ENCODE measurements around the gene ITPKB. TPM values are rescaled to one million over a fixed set of nuclear protein-coding genes. Genes with fewer than 3 reads are reported as not detected.

Gene ITPKB
- total RNA-seq, 1 donor from 2014 or later, result 21.2 TPM

DNA sequence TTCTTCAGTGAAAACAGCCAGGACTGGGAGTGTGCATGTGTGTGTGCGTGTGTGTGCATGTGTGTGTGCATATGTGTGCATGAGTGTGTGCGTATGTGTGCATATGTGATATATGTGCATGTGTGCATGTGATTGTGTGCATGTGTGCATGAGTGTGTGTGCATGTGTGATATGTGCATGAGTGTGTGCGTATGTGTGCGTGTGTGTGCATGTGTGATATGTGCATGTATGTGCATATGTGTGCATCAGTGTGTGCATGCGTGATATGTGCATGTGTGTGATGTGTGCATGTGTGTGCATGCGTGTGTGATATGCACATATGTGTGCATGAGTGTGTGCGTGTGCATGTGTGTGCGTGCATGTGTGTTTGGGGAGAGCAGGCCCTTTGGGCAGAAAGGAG lies 89.8 kb downstream of the ITPKB start:
- TF ChIP-seq, protein P1, sequence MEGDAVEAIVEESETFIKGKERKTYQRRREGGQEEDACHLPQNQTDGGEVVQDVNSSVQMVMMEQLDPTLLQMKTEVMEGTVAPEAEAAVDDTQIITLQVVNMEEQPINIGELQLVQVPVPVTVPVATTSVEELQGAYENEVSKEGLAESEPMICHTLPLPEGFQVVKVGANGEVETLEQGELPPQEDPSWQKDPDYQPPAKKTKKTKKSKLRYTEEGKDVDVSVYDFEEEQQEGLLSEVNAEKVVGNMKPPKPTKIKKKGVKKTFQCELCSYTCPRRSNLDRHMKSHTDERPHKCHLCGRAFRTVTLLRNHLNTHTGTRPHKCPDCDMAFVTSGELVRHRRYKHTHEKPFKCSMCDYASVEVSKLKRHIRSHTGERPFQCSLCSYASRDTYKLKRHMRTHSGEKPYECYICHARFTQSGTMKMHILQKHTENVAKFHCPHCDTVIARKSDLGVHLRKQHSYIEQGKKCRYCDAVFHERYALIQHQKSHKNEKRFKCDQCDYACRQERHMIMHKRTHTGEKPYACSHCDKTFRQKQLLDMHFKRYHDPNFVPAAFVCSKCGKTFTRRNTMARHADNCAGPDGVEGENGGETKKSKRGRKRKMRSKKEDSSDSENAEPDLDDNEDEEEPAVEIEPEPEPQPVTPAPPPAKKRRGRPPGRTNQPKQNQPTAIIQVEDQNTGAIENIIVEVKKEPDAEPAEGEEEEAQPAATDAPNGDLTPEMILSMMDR (IDR thresholded peaks at IDR 0.05; ENCODE audit: unreplicated experiment), result no peak
- no peak for DNase-seq (ENCODE audit: low spot score in 2 of 2, unreplicated experiment in 2 of 2)

DNA sequence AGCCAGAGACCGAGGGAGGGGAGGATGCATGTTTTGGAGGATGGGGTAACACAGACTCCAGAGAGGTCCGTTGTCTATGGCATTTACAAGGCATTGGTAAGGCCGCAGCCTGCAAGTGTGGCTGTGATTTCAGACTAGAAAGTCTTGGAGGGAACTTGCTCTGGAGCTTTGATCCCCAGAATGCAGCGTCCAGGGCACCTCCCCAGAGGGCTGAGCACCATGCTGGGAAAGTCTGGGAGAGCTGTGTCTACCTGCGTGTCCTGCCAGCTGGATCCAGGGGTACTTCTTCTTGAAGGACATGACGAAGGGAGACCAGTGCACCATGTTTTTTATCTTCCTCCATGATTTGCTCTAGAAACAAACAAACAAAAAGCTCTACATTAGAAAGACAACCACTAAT lies 90.7 kb downstream of the ITPKB start:
- Mint-ChIP-seq H3K27ac (no peak overlapping the region), H3K9me3 (no peaks in the 10 kb centered on the region), H3K4me3 (no peak overlapping the region), H3K4me1 (peaks cover 3% of the 10 kb centered on the region), H3K36me3 (peaks cover 11% of the 10 kb centered on the region), H3K27me3 (ENCODE audit: low read depth) (no peaks in the 10 kb centered on the region)
- DNase-seq (ENCODE audit: low spot score in 2 of 2, unreplicated experiment in 2 of 2), result no peak
- TF ChIP-seq, protein P1 (IDR thresholded peaks at IDR 0.05; ENCODE audit: unreplicated experiment), result no peak

More for the DNA sequence above, 89.8 kb downstream of the ITPKB start:
- Mint-ChIP-seq H3K27ac (no peak overlapping the region), H3K4me3 (no peak overlapping the region), H3K4me1 (peaks cover 9% of the 10 kb centered on the region), H3K36me3 (peaks cover 11% of the 10 kb centered on the region), H3K9me3 (no peaks in the 10 kb centered on the region), H3K27me3 (ENCODE audit: low read depth) (no peaks in the 10 kb centered on the region)

DNA sequence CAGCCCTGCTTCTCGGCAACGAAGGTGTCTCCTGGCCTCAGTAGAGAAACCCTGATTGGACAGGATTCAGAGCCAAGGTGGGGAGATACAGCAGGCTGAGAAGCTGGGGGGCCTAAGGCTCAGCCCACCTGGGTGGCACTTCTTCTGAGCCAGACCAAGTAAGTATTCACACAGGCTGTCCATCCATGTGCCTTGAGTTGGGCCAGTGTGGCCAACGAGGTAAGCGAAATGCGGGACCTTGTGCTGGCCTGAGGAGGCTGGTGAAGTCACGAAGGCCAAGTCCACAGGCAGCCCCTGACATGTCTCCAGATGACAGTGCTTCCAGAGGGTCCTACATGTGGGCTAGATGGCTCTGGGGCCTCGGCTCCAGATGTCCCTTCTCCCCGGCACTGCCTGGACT lies 91.4 kb downstream of the ITPKB start:
- Mint-ChIP-seq H3K36me3 (peaks cover 11% of the 10 kb centered on the region), H3K27me3 (ENCODE audit: low read depth) (no peaks in the 10 kb centered on the region), H3K4me1 (peaks cover 6% of the 10 kb centered on the region), H3K27ac (no peak overlapping the region), H3K9me3 (no peaks in the 10 kb centered on the region), H3K4me3 (no peak overlapping the region)
- TF ChIP-seq, protein P1 (IDR thresholded peaks at IDR 0.05; ENCODE audit: unreplicated experiment), result no peak
- no peak for DNase-seq (ENCODE audit: low spot score in 2 of 2, unreplicated experiment in 2 of 2)

DNA sequence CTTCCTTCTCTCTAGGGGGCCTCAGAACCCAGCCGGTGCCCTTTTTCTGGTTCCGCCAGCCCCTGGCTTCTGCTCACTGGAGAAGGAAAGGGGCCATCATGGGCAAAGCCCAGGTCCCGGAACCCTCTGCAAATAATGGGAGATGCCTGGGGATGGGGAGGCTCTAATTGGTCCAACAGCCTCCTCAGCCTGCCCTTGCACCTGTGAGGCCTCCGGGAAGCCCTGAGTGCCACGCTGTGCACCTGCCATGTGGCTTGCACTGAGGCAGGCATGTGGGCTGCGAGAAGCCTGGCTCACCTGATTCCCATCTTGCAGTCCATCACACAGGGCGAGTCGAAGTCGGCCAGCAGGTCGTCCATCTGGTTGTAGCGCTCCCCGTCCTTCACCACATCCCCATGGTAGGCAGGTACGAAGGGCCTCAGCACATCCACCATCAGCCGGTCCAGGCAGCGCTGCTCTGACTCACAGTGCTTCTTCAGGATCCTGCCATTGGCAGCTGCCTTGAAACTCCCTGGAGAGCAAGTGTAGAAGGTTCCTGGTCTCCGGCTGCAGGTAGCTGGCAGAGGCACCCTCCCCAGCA lies 92.1 kb downstream of the ITPKB start:
- Mint-ChIP-seq H3K27me3 (ENCODE audit: low read depth) (no peaks in the 10 kb centered on the region), H3K36me3 (peaks cover 11% of the 10 kb centered on the region), H3K9me3 (no peaks in the 10 kb centered on the region)

DNA sequence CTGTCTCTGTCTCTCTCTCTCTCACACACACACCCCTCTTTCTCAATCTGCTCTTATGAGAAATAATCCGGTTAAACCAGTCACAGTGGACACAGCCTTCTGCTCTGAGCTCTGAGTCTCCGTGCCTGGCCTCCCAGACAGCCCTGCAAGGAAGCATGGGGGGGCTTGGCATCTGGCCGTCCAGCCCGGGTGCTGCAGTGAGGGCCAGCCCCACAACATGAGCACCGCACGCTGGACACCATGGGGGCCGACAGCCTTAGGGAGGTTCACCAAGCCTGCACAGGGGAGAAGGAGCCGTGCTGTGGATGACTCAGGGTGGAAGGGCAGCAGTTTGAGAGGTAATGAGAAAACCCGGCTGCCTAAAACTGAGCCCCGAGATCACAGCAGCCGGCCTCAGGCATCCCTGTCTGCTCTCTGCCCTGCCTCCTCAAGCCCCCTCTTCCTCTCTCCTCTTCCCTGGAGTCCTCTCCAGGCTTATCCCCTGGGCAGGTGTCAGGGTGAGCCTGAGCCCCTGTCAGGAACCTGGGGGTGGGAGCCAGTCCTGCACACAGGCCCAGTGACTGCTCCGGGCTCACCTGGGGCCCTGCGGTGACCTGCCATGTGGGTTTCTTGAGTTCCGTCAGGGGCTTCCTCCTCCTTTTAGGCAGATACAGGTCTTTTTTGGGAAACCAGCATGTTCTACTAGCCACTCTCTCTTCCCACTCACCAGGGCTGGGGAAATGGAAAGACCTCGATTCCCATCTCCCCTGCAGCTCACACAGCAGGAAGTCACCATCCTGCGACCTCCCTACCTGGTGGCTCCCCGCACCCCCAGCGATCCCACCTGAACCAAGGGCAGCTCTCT lies 92.8 kb downstream of the ITPKB start:
- H3K27ac Mint-ChIP-seq, result no peak overlapping the region
- TF ChIP-seq, protein P1 (IDR thresholded peaks at IDR 0.05; ENCODE audit: unreplicated experiment), result no peak
- peaks cover 11% of the 10 kb centered on the region for H3K36me3 Mint-ChIP-seq
- no peaks in the 10 kb centered on the region for H3K27me3 Mint-ChIP-seq (ENCODE audit: low read depth)
- DNase-seq (ENCODE audit: low spot score in 2 of 2, unreplicated experiment in 2 of 2), result no peak
- H3K4me1 Mint-ChIP-seq, result peaks cover 6% of the 10 kb centered on the region
- H3K4me3 Mint-ChIP-seq, result no peak overlapping the region
- H3K9me3 Mint-ChIP-seq, result no peaks in the 10 kb centered on the region

More for the DNA sequence above, 92.1 kb downstream of the ITPKB start:
- TF ChIP-seq, protein P1 (IDR thresholded peaks at IDR 0.05; ENCODE audit: unreplicated experiment), result no peak
- Mint-ChIP-seq H3K4me1 (peaks cover 6% of the 10 kb centered on the region), H3K27ac (no peak overlapping the region), H3K4me3 (no peak overlapping the region)
- no peak for DNase-seq (ENCODE audit: low spot score in 2 of 2, unreplicated experiment in 2 of 2)

Data from mesothelial cell of epicardium (in vitro differentiated cells).